Neutrophil (primary cell): Measurements from ENCODE around the gene LCE2D.

Source experiments
- H3K27ac ChIP-seq: fragments of 200-600 bp; sonication (generic); 2 replicates; pipeline ENCODE4 v1.5.1; 2016; ENCODE audit warnings: mild to moderate bottlenecking, moderate library complexity
- H3K27me3 ChIP-seq: fragments of 200-600 bp; sonication (generic); 2 replicates; pipeline ENCODE4 v1.6.0; 2016; ENCODE audit warnings: mild to moderate bottlenecking
- H3K36me3 ChIP-seq: fragments of 200-600 bp; sonication (generic); 2 replicates; pipeline ENCODE4 v1.5.1; 2017
- H3K4me1 ChIP-seq, 2 experiments: fragments of 200-600 bp in 1 of 2; sonication (generic) in 1 of 2; 1 replicate in 1 of 2; 2 replicates in 1 of 2; pipeline versions ENCODE4 v1.5.1 to v1.6.1; 2013 to 2016; ENCODE audit warnings: low read depth in 1 of 2, low read length in 1 of 2, mild to moderate bottlenecking in 1 of 2, moderate library complexity in 1 of 2; ENCODE audit not compliant: control insufficient read depth in 1 of 2, insufficient read depth in 1 of 2
- H3K4me3 ChIP-seq, 2 experiments: fragments of 200-600 bp in 1 of 2; sonication (generic) in 1 of 2; 1 replicate in 1 of 2; 2 replicates in 1 of 2; pipeline ENCODE4 v1.5.1; 2013 to 2016; ENCODE audit warnings: low read depth in 1 of 2, low read length in 1 of 2, mild to moderate bottlenecking in 1 of 2, moderate library complexity in 1 of 2
- H3K9me3 ChIP-seq: fragments of 200-600 bp; sonication (generic); 2 replicates; pipeline ENCODE4 v1.5.1; 2016
- TF ChIP-seq, protein P1 (sequence below): fragments of 200-600 bp; sonication (generic); IDR thresholded peaks from 2 replicates; pipeline ENCODE4 v1.5.1; 2016; ENCODE audit warnings: antibody characterized with exemption

The LCE2D gene

DNA sequence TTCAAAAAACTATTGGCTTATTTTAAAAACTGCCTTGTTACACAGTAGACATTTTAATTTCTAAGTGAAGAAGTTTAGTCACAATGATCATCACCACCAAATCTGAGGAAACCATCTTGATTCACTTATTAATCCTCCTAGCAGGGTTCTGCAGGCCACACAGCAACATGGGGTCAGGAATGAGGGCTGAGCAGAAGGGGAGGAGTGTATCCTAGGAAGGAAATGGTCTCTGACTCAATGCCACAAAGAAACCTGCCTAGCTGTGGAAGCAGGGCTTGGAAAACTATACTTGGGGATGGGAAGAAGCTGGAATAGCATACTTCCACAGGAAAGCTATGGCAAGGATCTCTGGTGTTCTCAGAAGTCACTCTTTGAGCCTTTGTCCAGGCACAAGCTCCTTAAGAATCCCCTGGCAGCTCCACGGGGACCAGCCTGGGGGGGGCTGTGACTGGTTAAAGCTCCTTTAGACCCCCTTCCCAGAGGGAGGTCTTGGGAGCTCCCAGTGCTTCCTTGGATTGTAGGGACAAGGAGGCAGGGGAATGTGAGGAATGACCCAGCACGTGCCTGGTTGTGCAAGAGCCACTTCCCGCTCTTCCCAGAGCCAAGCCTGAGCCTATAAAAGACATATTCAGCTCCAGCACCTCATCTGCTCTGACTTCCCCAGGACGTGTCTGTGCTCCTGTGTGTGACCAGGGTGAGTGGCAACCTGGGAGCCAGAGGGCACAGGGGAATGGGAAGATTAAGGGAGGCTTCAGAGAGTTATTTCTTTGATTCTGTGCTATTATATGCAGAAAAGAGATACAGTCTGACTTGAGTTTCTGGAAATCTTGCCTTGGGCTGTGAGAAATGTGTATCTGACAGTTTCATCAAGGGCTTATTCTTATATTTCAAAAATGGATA, 34.8 kb downstream of the LCE2D start, which contains the start of gene LCE2A:
Gene LCE2A (plus strand): TSS at position 645 of the 900 bp plus-strand sequence. CDS start 557 bp downstream, outside the sequence.
- TF ChIP-seq, protein P1, sequence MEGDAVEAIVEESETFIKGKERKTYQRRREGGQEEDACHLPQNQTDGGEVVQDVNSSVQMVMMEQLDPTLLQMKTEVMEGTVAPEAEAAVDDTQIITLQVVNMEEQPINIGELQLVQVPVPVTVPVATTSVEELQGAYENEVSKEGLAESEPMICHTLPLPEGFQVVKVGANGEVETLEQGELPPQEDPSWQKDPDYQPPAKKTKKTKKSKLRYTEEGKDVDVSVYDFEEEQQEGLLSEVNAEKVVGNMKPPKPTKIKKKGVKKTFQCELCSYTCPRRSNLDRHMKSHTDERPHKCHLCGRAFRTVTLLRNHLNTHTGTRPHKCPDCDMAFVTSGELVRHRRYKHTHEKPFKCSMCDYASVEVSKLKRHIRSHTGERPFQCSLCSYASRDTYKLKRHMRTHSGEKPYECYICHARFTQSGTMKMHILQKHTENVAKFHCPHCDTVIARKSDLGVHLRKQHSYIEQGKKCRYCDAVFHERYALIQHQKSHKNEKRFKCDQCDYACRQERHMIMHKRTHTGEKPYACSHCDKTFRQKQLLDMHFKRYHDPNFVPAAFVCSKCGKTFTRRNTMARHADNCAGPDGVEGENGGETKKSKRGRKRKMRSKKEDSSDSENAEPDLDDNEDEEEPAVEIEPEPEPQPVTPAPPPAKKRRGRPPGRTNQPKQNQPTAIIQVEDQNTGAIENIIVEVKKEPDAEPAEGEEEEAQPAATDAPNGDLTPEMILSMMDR = no peak
- Histone ChIP-seq H3K4me3 (no peak within 1 kb of the TSS), H3K9me3 (no peaks in the 10 kb centered on the region), H3K4me1 (no peaks in the 10 kb centered on the region), H3K27me3 (peaks cover 5% of the 10 kb centered on the region), H3K27ac (no peak within 1 kb of the TSS), H3K36me3 (no peaks in the 10 kb centered on the region)

DNA sequence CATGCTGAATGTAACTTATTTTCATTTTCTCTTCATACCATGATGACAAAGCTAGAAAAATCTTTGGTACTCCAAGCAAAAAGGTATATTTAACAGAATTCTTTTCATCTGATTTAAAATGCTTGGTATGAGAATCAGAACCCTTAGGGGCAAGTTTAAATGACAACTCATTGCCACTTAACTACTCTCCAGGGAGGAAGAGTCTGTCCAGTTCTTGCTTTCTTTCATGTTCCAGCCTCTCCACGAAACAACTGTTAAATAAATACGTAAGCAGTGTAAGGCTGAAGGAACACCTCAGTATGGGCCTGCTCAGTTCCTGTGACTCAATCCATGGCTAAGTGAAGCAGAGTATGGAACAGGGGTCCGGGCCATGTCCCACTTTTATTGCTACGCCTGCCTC, 36.6 kb downstream of the LCE2D start:
- Histone ChIP-seq H3K36me3 (no peaks in the 10 kb centered on the region), H3K4me1 (no peaks in the 10 kb centered on the region), H3K27ac (no peak overlapping the region), H3K4me3 (no peak overlapping the region), H3K27me3 (peaks cover 5% of the 10 kb centered on the region), H3K9me3 (no peaks in the 10 kb centered on the region)
- TF ChIP-seq, protein P1 = no peak

DNA sequence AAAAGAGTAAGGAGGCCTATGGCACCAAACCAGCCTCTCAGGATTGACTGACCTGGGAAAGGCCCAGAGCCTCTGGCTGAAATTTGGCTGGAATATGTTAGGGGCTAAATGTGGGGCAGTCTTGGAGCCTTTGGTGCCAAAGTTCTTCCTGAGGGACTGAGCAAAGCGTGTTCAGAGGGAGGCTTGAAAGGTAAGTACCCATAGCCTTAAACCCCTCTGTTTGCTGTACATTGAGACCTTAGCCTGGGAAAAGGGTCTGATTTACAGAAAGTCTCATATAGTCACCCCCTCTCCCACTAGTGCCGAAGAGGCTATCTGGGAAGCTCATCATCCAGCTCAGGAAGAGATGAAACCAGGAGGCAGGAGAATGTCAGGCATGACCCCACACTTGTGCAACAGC, 44.7 kb downstream of the LCE2D start, which contains the start of gene LCE4A:
Gene LCE4A (plus strand): TSS at position 301 of the 400 bp plus-strand sequence. CDS start 916 bp downstream, outside the sequence.
- no peaks in the 10 kb centered on the region for H3K9me3 ChIP-seq
- no peaks in the 10 kb centered on the region for H3K4me1 ChIP-seq
- no peaks in the 10 kb centered on the region for H3K36me3 ChIP-seq
- peaks cover 11% of the 10 kb centered on the region for H3K27me3 ChIP-seq
- TF ChIP-seq, protein P1 = no peak
- H3K27ac ChIP-seq = no peak within 1 kb of the TSS
- no peak within 1 kb of the TSS for H3K4me3 ChIP-seq
